ENCODE data around the gene FAM107A. TPM values are rescaled to one million over a fixed set of nuclear protein-coding genes. Genes with fewer than 3 reads are reported as not detected.
A peak's percentile ranks its signal among the peaks of the same experiment; 100 is the strongest.

Gene FAM107A
- total RNA-seq, 1 donor from 2014 or later = 115 TPM

- intact Hi-C loops (cut with micrococcal nuclease) = no loop called here
- Histone ChIP-seq H3K27me3 (ENCODE audit: low read depth) (no peaks in the 10 kb centered on the region), H3K27ac (replicated peaks) (peak overlapping the region; percentile 91), H3K36me3 (peaks cover 38% of the 10 kb centered on the region), H3K4me1 (peaks cover 46% of the 10 kb centered on the region), H3K4me3 (peak overlapping the region; percentile 69), H3K9me3 (replicated peaks) (no peaks in the 10 kb centered on the region)
- DNase-seq = no peak
- TF ChIP-seq CTCF (IDR thresholded peaks at IDR 0.05; ENCODE audit: borderline replicate concordance) = no peak
These were observed 41.4 kb downstream of the FAM107A start for GRCh38 chr3:58535531-58536500.

GRCh38 chr3:58534592-58535494 lies 42.3 kb downstream of the FAM107A start:
- Histone ChIP-seq H3K36me3 (peaks cover 48% of the 10 kb centered on the region), H3K27me3 (ENCODE audit: low read depth) (no peaks in the 10 kb centered on the region), H3K9me3 (replicated peaks) (no peaks in the 10 kb centered on the region), H3K4me1 (peaks cover 46% of the 10 kb centered on the region), H3K27ac (replicated peaks) (no peak overlapping the region), H3K4me3 (no peak overlapping the region)
- no peak for TF ChIP-seq CTCF (IDR thresholded peaks at IDR 0.05; ENCODE audit: borderline replicate concordance)
- intact Hi-C loops (cut with micrococcal nuclease) = no loop called here
- DNase-seq = no peak

GRCh38 chr3:58532794-58533220 lies 44.4 kb downstream of the FAM107A start:
- H3K9me3 ChIP-seq (replicated peaks) = no peaks in the 10 kb centered on the region
- H3K36me3 ChIP-seq = peaks cover 65% of the 10 kb centered on the region
- no peaks in the 10 kb centered on the region for H3K27me3 ChIP-seq (ENCODE audit: low read depth)
- peak; percentile 68 for DNase-seq
- TF ChIP-seq CTCF (IDR thresholded peaks at IDR 0.05; ENCODE audit: borderline replicate concordance) = peak; percentile 93
- no peak overlapping the region for H3K27ac ChIP-seq (replicated peaks)
- no peak overlapping the region for H3K4me3 ChIP-seq
- intact Hi-C loops (cut with micrococcal nuclease) = no loop called here
- H3K4me1 ChIP-seq = peaks cover 53% of the 10 kb centered on the region

GRCh38 chr3:58531956-58532355 lies 45.2 kb downstream of the FAM107A start:
- Histone ChIP-seq H3K36me3 (peaks cover 74% of the 10 kb centered on the region), H3K4me3 (no peak overlapping the region), H3K4me1 (peaks cover 44% of the 10 kb centered on the region), H3K27ac (replicated peaks) (no peak overlapping the region), H3K9me3 (replicated peaks) (no peaks in the 10 kb centered on the region), H3K27me3 (ENCODE audit: low read depth) (no peaks in the 10 kb centered on the region)
- DNase-seq = no peak
- no peak for TF ChIP-seq CTCF (IDR thresholded peaks at IDR 0.05; ENCODE audit: borderline replicate concordance)
- intact Hi-C loops (cut with micrococcal nuclease) = no loop called here

- TF ChIP-seq CTCF (IDR thresholded peaks at IDR 0.05; ENCODE audit: borderline replicate concordance) = no peak
- H3K36me3 ChIP-seq = peaks cover 78% of the 10 kb centered on the region
- H3K9me3 ChIP-seq (replicated peaks) = no peaks in the 10 kb centered on the region
- H3K4me1 ChIP-seq = peaks cover 40% of the 10 kb centered on the region
- H3K4me3 ChIP-seq = no peak overlapping the region
- H3K27ac ChIP-seq (replicated peaks) = no peak overlapping the region
- DNase-seq = no peak
- intact Hi-C loops (cut with micrococcal nuclease) = no loop called here
- H3K27me3 ChIP-seq (ENCODE audit: low read depth) = no peaks in the 10 kb centered on the region
These were observed 45.6 kb downstream of the FAM107A start for GRCh38 chr3:58531555-58531954.
